ENCODE results near the gene EPB41L2. TPM values are rescaled to one million over a fixed set of nuclear protein-coding genes. Genes with fewer than 3 reads are reported as not detected.

Gene EPB41L2
- total RNA-seq, 1 experiment from 2014 or later: 91.7 TPM

DNA sequence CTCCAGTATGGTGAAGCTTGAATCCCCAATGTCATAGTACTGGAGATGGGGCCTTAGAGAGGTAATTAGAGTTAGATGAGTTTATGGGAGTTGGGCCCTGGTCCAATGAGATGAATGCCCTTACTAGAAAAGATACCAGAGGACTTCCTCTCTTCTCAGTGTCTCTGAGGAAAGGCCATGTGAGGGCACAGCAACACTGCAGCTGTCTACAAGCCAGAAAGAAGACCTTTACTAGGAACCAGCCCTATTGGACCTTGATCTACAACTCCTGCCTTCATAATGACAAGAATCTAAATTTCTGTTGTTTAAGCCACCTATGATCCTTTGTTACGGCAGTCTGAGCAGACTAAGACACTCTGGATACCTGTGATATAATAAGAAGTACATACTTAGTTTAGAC lies 40.9 kb upstream of the EPB41L2 start:
- Histone ChIP-seq H3K4me3 (ENCODE audit: low read depth, low read length) (no peak overlapping the region), H3K27me3 (replicated peaks; ENCODE audit: control insufficient read depth, insufficient read depth, low read length) (no peaks in the 10 kb centered on the region), H3K36me3 (ENCODE audit: control insufficient read depth, insufficient read depth, low read length) (no peaks in the 10 kb centered on the region), H3K9me3 (0 out of 2 replicates have a peak, but pooled peaks cover 3% of the 10 kb centered on the region), H3K4me1 (peaks cover 52% of the 10 kb centered on the region)
- no TSS peak for BruUV-seq (replicated peaks)
- intact Hi-C loops (cut with micrococcal nuclease; ENCODE audit: unreplicated experiment): no loop called here
- no peaks in the 10 kb centered on the region for H3K27me3 Mint-ChIP-seq (ENCODE audit: insufficient read depth, unreplicated experiment)
- no peak overlapping the region for H3K27ac Mint-ChIP-seq (ENCODE audit: unreplicated experiment)
- no peak overlapping the region for H3K4me3 Mint-ChIP-seq (ENCODE audit: unreplicated experiment)
- peaks cover 18% of the 10 kb centered on the region for H3K4me1 Mint-ChIP-seq (ENCODE audit: low read depth, unreplicated experiment)
- TF ChIP-seq, protein P1, sequence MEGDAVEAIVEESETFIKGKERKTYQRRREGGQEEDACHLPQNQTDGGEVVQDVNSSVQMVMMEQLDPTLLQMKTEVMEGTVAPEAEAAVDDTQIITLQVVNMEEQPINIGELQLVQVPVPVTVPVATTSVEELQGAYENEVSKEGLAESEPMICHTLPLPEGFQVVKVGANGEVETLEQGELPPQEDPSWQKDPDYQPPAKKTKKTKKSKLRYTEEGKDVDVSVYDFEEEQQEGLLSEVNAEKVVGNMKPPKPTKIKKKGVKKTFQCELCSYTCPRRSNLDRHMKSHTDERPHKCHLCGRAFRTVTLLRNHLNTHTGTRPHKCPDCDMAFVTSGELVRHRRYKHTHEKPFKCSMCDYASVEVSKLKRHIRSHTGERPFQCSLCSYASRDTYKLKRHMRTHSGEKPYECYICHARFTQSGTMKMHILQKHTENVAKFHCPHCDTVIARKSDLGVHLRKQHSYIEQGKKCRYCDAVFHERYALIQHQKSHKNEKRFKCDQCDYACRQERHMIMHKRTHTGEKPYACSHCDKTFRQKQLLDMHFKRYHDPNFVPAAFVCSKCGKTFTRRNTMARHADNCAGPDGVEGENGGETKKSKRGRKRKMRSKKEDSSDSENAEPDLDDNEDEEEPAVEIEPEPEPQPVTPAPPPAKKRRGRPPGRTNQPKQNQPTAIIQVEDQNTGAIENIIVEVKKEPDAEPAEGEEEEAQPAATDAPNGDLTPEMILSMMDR (IDR thresholded peaks at IDR 0.05; ENCODE audit: insufficient read depth in 1 of 2, low read depth in 1 of 2, low read length in 1 of 2, severe bottlenecking in 1 of 2, unreplicated experiment in 1 of 2): no peak
- no peaks in the 10 kb centered on the region for H3K9me3 Mint-ChIP-seq (ENCODE audit: unreplicated experiment)
- ChIA-PET POLR2A (no interaction called here), CTCF (no interaction called here)
- DNase-seq: no peak
- H3K36me3 Mint-ChIP-seq (ENCODE audit: insufficient read depth, unreplicated experiment): peaks cover 12% of the 10 kb centered on the region

GRCh38 chr6:131103296-131103695 lies 40.3 kb upstream of the EPB41L2 start:
- TF ChIP-seq, protein P1 (IDR thresholded peaks at IDR 0.05; ENCODE audit: insufficient read depth in 1 of 2, low read depth in 1 of 2, low read length in 1 of 2, severe bottlenecking in 1 of 2, unreplicated experiment in 1 of 2): no peak
- Mint-ChIP-seq H3K27ac (ENCODE audit: unreplicated experiment) (no peak overlapping the region), H3K36me3 (ENCODE audit: insufficient read depth, unreplicated experiment) (peaks cover 11% of the 10 kb centered on the region), H3K27me3 (ENCODE audit: insufficient read depth, unreplicated experiment) (no peaks in the 10 kb centered on the region), H3K4me3 (ENCODE audit: unreplicated experiment) (no peak overlapping the region), H3K4me1 (ENCODE audit: low read depth, unreplicated experiment) (peaks cover 14% of the 10 kb centered on the region), H3K9me3 (ENCODE audit: unreplicated experiment) (peaks cover 4% of the 10 kb centered on the region)
- Histone ChIP-seq H3K36me3 (ENCODE audit: control insufficient read depth, insufficient read depth, low read length) (no peaks in the 10 kb centered on the region), H3K4me3 (ENCODE audit: low read depth, low read length) (no peak overlapping the region), H3K27me3 (replicated peaks; ENCODE audit: control insufficient read depth, insufficient read depth, low read length) (no peaks in the 10 kb centered on the region), H3K9me3 (0 out of 2 replicates have a peak, but pooled peaks cover 3% of the 10 kb centered on the region), H3K4me1 (peaks cover 46% of the 10 kb centered on the region)
- no peak for DNase-seq
- intact Hi-C loops (cut with micrococcal nuclease; ENCODE audit: unreplicated experiment): no loop called here
- POLR2A ChIA-PET: no interaction called here
- CTCF ChIA-PET: no interaction called here
- no TSS peak for BruUV-seq (replicated peaks)

- H3K4me3 Mint-ChIP-seq (ENCODE audit: unreplicated experiment): no peak overlapping the region
- BruUV-seq (replicated peaks): no TSS peak
- no peaks in the 10 kb centered on the region for H3K36me3 ChIP-seq (ENCODE audit: control insufficient read depth, insufficient read depth, low read length)
- peaks cover 35% of the 10 kb centered on the region for H3K4me1 ChIP-seq
- no peaks in the 10 kb centered on the region for H3K27me3 Mint-ChIP-seq (ENCODE audit: insufficient read depth, unreplicated experiment)
- H3K9me3 ChIP-seq: 0 out of 2 replicates have a peak, but pooled peaks cover 3% of the 10 kb centered on the region
- peaks cover 11% of the 10 kb centered on the region for H3K9me3 Mint-ChIP-seq (ENCODE audit: unreplicated experiment)
- H3K4me1 Mint-ChIP-seq (ENCODE audit: low read depth, unreplicated experiment): peaks cover 10% of the 10 kb centered on the region
- H3K27me3 ChIP-seq (replicated peaks; ENCODE audit: control insufficient read depth, insufficient read depth, low read length): no peaks in the 10 kb centered on the region
- ChIA-PET CTCF (no interaction called here), POLR2A (no interaction called here)
- intact Hi-C loops (cut with micrococcal nuclease; ENCODE audit: unreplicated experiment): no loop called here
- no peak overlapping the region for H3K4me3 ChIP-seq (ENCODE audit: low read depth, low read length)
- peak in 1 of 2 experiments; percentile 9 for DNase-seq
- TF ChIP-seq, protein P1 (IDR thresholded peaks at IDR 0.05; ENCODE audit: insufficient read depth in 1 of 2, low read depth in 1 of 2, low read length in 1 of 2, severe bottlenecking in 1 of 2, unreplicated experiment in 1 of 2): no peak
- no peak overlapping the region for H3K27ac Mint-ChIP-seq (ENCODE audit: unreplicated experiment)
- H3K36me3 Mint-ChIP-seq (ENCODE audit: insufficient read depth, unreplicated experiment): peaks cover 4% of the 10 kb centered on the region
These were observed 39.1 kb upstream of the EPB41L2 start for GRCh38 chr6:131101911-131102680.

Data from Caco-2 (cell line).